AG04450 (cell line): ENCODE measurements around the gene LRIT1. TPM values are rescaled to one million over a fixed set of nuclear protein-coding genes. Genes with fewer than 3 reads are reported as not detected.

ENCODE experiments used
- CTCF ChIA-PET: fragments of 300-600, 350-600 bp; formaldehyde crosslinking; extraction: SDS; loops from one replicate; lab custom pipeline; 2022; ENCODE audit warnings: antibody characterized with exemption, inconsistent platforms; lab: Charles Lee
- POLR2A ChIA-PET: fragments of 350-600 bp; formaldehyde crosslinking; extraction: SDS; loops from one replicate; lab custom pipeline; 2021; ENCODE audit warnings: antibody characterized with exemption, inconsistent platforms; lab: Yijun Ruan, JAX
- DNase-seq: peaks from one replicate; pipeline ENCODE4 v3.0.0-alpha.2; 2011; ENCODE audit warnings: low read depth, low spot score
- H3K27ac ChIP-seq: one replicate; pipeline ENCODE4 v1.5.1; 2012; ENCODE audit warnings: low read depth, low read length, control low read depth
- H3K27me3 ChIP-seq: one replicate; pipeline ENCODE4 v1.6.0; 2012; ENCODE audit warnings: low read length; ENCODE audit not compliant: control insufficient read depth, insufficient read depth
- H3K4me3 ChIP-seq: 2 replicates; pipeline ENCODE4 v1.5.1; 2011; ENCODE audit warnings: mild to moderate bottlenecking, low read depth, low read length, control low read depth
- H3K9me3 ChIP-seq: 2 replicates; pipeline ENCODE4 v1.5.1; 2012; ENCODE audit warnings: low read length; ENCODE audit not compliant: control insufficient read depth, insufficient read depth
- polyA plus RNA-seq: library from polyadenylated mRNA; depleted of rRNA; stranded (reverse); fragments of >200 nt; gene quantifications from 2 replicates; pipeline ENCODE4 v1.2.3, GENCODE V29; 2011
- TF ChIP-seq, protein P1 (sequence below): IDR thresholded peaks from 2 replicates; pipeline ENCODE4 v1.5.1; 2011; ENCODE audit warnings: low read depth, low read length, control low read depth, inconsistent platforms

LRIT1 gene
- polyA plus RNA-seq, 1 experiment = not detected

- Histone ChIP-seq H3K27me3 (peaks cover 14% of the 10 kb centered on the region), H3K4me3 (no peak overlapping the region), H3K27ac (peak overlapping the region; percentile 11), H3K9me3 (no peaks in the 10 kb centered on the region)
- ChIA-PET POLR2A (no interaction called here), CTCF (interaction anchor here (1.3 to 13.4 kb wide), 2 partner anchors 101 to 275 kb away, joined by 5 to 427 read pairs; no protein-coding TSS in a partner anchor)
- TF ChIP-seq, protein P1, sequence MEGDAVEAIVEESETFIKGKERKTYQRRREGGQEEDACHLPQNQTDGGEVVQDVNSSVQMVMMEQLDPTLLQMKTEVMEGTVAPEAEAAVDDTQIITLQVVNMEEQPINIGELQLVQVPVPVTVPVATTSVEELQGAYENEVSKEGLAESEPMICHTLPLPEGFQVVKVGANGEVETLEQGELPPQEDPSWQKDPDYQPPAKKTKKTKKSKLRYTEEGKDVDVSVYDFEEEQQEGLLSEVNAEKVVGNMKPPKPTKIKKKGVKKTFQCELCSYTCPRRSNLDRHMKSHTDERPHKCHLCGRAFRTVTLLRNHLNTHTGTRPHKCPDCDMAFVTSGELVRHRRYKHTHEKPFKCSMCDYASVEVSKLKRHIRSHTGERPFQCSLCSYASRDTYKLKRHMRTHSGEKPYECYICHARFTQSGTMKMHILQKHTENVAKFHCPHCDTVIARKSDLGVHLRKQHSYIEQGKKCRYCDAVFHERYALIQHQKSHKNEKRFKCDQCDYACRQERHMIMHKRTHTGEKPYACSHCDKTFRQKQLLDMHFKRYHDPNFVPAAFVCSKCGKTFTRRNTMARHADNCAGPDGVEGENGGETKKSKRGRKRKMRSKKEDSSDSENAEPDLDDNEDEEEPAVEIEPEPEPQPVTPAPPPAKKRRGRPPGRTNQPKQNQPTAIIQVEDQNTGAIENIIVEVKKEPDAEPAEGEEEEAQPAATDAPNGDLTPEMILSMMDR = no peak
- no peak for DNase-seq
Observed at GRCh38 chr10:84262190-84262956, 21.0 kb upstream of the LRIT1 start.

- Histone ChIP-seq H3K4me3 (no peak overlapping the region), H3K9me3 (no peaks in the 10 kb centered on the region; the same call in 1 of the 2 replicates), H3K27ac (no peak overlapping the region), H3K27me3 (peaks cover 14% of the 10 kb centered on the region)
- TF ChIP-seq, protein P1 = no peak
- ChIA-PET CTCF (interaction anchor here (13.4 kb wide), 1 partner anchor 276 kb away, joined by 427 read pairs; no protein-coding TSS in a partner anchor), POLR2A (no interaction called here)
- no peak for DNase-seq
Observed at GRCh38 chr10:84261236-84261915, 20.0 kb upstream of the LRIT1 start.

GRCh38 chr10:84258034-84258695 lies 16.8 kb upstream of the LRIT1 start:
- H3K27me3 ChIP-seq = peaks cover 7% of the 10 kb centered on the region
- DNase-seq = no peak
- TF ChIP-seq, protein P1 = no peak
- ChIA-PET POLR2A (no interaction called here), CTCF (interaction anchor here (1.5 to 13.4 kb wide), 3 partner anchors 111 to 279 kb away, joined by 3 to 427 read pairs (median 34); no protein-coding TSS in a partner anchor)
- no peaks in the 10 kb centered on the region; the same call in 1 of the 2 replicates for H3K9me3 ChIP-seq
- H3K27ac ChIP-seq = peak overlapping the region; percentile 21
- H3K4me3 ChIP-seq = no peak overlapping the region

DNA sequence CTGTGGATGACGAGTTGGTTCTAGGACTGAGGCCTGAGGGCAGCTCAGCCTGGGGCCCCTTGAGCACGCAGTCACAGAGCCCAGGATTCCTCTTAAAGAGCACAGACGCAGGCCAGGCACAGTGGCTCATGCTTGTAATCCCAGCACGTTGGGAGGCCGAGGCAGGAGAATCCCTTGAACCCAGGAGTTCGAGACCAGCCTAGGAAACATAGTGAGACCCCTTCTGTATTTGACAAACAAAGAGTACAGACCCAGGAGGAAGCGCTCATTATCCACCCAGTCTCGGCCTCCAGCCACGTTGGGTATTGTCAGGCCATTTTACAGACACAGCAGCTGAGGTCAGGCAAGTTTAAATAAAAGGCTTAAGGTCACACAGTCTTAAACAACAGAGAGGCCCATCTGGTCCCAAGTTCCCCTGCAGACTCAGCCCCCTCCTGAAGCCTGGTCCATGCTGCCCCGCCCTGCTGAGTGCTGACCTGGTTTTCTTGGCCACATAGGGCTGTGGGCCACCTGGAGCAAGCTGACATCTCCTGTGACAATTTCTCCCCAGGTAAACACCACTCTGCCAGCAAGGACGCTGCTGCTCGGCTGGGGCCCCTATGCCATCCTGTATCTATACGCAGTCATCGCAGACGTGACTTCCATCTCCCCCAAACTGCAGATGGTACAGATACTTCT lies 16.1 kb upstream of the LRIT1 start:
- DNase-seq = no peak
- CTCF ChIA-PET = interaction anchor here (0.6 to 13.4 kb wide), 19 partner anchors 9 to 294 kb away, joined by 3 to 427 read pairs (median 4); partner anchors contain the start of gene RGR
- H3K27me3 ChIP-seq = peaks cover 7% of the 10 kb centered on the region
- POLR2A ChIA-PET = no interaction called here
- TF ChIP-seq, protein P1 = no peak
- no peak overlapping the region for H3K27ac ChIP-seq
- no peak overlapping the region for H3K4me3 ChIP-seq
- H3K9me3 ChIP-seq = no peaks in the 10 kb centered on the region; the same call in 1 of the 2 replicates
